Ovary (tissue), 9 donors: ENCODE data around the gene NMT2. TPM values are rescaled to one million over a fixed set of nuclear protein-coding genes. Genes with fewer than 3 reads are reported as not detected.
"Not testable (repeated sequence)": the region's sequence is repeated elsewhere in the genome, so short reads cannot be mapped to it uniquely, and the experiment has no call there.

Experiments used
- DNase-seq, 5 donors: peaks; one replicate each; pipeline ENCODE4 v3.0.0-alpha.2; 2019 to 2020
- H3K27ac ChIP-seq, 2 donors: fragments of 200-600 bp; one replicate each; pipeline versions ENCODE4 v1.5.1 to v1.8.0; 2019 to 2022
- H3K27me3 ChIP-seq: fragments of 200-600 bp; one replicate; pipeline ENCODE4 v1.8.0; 2022
- H3K36me3 ChIP-seq: fragments of 200-600 bp; sonication (generic); one replicate; pipeline ENCODE4 v1.5.1; 2019
- H3K4me1 ChIP-seq: one replicate; pipeline ENCODE4 v1.8.1; 2013; ENCODE audit warnings: mild to moderate bottlenecking, moderate library complexity; ENCODE audit not compliant: insufficient read depth
- H3K4me3 ChIP-seq: fragments of 200-600 bp; sonication (generic); one replicate; pipeline ENCODE4 v1.5.1; 2017
- H3K9me3 ChIP-seq, 2 donors: fragments of 200-600 bp in 1 of 2; sonication (generic) in 1 of 2; one replicate each; pipeline versions ENCODE4 v1.5.1 to v1.8.1; 2013 to 2019; ENCODE audit warnings: mild to moderate bottlenecking in 1 of 2, moderate library complexity in 1 of 2
- EP300 ChIP-seq: sonication (generic); formaldehyde crosslinking; IDR thresholded peaks from one replicate; pipeline ENCODE4 v1.6.1; 2017; ENCODE audit warnings: antibody characterized with exemption
- POLR2A ChIP-seq: fragments of 450-650 bp; IDR thresholded peaks from one replicate; pipeline ENCODE4 v1.6.1; 2017; ENCODE audit warnings: antibody characterized with exemption, mild to moderate bottlenecking, moderate library complexity
- WGBS, 3 donors: extraction: QIAGEN DNeasy Blood & Tissue Kit in 1 of 3; methylation state at CpG; one replicate each; pipeline versions ENCODE4 v1.1.5 to v1.1.7; 2013 to 2017; 5-methylcytosine and 5-hydroxymethylcytosine counted together
- intact Hi-C, 4 donors: fragments of 100-400 bp; cut with DNase I; formaldehyde crosslinking; loops; one replicate each; pipeline versions ENCODE4 v1.11.0 to v1.15.1; 2022 to 2023
- polyA plus RNA-seq, 2 donors: library from polyadenylated mRNA; stranded (reverse); fragments of 200-250 nt in 1 of 2; fragments of 350-450 nt in 1 of 2; fragmentation: Illumina TruSeq in 1 of 2; extraction: RNeasy Lipid Tissue Mini Kit (QIAGEN cat#74804) in 1 of 2; gene quantifications; one replicate each; pipeline ENCODE4 v1.2.3, GENCODE V29; 2013 to 2014
- total RNA-seq, 7 donors: library from RNA; depleted of rRNA in 2 of 7; stranded (reverse); fragments of >200 nt in 2 of 7; fragmentation: NEBNext Ultra II Directional in 3 of 7; extraction: Animal tissue kit (Norgen Biotek cat#: 25700) in 3 of 7; gene quantifications; one replicate each; pipeline versions ENCODE4 v1.1.0 to v1.2.4, GENCODE V29; 2016 to 2023
- TF ChIP-seq, protein P1 (sequence below), 3 donors: fragments of 450-650 bp in 2 of 3; fragments of 200-600 bp in 1 of 3; IDR thresholded peaks; one replicate each; pipeline versions ENCODE4 v1.5.1 to v1.8.0; 2016 to 2022; ENCODE audit warnings: antibody characterized with exemption in 3 of 3, mild to moderate bottlenecking in 1 of 3
- donor health status: DM: no; HTN: no; CAD: no; lungs with moderate emphysema.
- donor health status: DM: no; HTN: no; CAD: no.
- donor health status: Bipolar disorder and iron deficiency.
- donor health status: DM: yes; HTN: yes; CAD: no.
- donor health status: DM: no; HTN: no; CAD: no.
- donor health status: DM: yes; HTN: yes; CAD: no.

NMT2 gene
- total and polyA plus RNA-seq, 9 donors = 11.5 to 30.3 (median 25.8) TPM

DNA sequence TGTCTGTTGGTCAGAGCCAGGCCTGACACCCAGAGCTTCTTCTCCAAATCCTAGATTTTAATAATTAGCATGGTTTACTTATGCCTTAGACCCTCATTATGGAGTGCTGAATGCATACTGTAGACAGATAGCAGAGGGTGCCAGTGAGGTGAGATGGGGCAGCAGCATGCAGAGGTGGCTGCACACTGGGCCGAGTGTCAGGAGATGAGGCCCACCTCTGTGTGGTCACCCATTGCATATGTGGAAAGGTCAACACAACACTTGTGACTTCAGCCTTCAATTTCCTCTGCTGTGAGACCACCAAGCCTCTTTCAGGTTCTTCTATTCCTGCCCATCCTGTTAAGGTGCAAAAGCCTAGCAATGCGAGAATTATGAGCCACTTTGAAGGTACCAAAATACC is 39.7 kb upstream of the NMT2 start:
- Histone ChIP-seq H3K27me3 (no peaks in the 10 kb centered on the region), H3K36me3 (no peaks in the 10 kb centered on the region), H3K27ac (no peak overlapping the region), H3K4me1 (peaks cover 2% of the 10 kb centered on the region), H3K9me3 (no peaks in the 10 kb centered on the region), H3K4me3 (no peak overlapping the region)
- intact Hi-C loops = no loop called here
- 91 to 94% (median 91%) methylated on average over 2 of the region's 2 CpGs for WGBS, 3 donors
- no peak for DNase-seq
- TF ChIP-seq EP300 = no peak
- TF ChIP-seq POLR2A = no peak
- TF ChIP-seq, protein P1, sequence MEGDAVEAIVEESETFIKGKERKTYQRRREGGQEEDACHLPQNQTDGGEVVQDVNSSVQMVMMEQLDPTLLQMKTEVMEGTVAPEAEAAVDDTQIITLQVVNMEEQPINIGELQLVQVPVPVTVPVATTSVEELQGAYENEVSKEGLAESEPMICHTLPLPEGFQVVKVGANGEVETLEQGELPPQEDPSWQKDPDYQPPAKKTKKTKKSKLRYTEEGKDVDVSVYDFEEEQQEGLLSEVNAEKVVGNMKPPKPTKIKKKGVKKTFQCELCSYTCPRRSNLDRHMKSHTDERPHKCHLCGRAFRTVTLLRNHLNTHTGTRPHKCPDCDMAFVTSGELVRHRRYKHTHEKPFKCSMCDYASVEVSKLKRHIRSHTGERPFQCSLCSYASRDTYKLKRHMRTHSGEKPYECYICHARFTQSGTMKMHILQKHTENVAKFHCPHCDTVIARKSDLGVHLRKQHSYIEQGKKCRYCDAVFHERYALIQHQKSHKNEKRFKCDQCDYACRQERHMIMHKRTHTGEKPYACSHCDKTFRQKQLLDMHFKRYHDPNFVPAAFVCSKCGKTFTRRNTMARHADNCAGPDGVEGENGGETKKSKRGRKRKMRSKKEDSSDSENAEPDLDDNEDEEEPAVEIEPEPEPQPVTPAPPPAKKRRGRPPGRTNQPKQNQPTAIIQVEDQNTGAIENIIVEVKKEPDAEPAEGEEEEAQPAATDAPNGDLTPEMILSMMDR (IDR thresholded peaks at IDR 0.05) = no peak

DNA sequence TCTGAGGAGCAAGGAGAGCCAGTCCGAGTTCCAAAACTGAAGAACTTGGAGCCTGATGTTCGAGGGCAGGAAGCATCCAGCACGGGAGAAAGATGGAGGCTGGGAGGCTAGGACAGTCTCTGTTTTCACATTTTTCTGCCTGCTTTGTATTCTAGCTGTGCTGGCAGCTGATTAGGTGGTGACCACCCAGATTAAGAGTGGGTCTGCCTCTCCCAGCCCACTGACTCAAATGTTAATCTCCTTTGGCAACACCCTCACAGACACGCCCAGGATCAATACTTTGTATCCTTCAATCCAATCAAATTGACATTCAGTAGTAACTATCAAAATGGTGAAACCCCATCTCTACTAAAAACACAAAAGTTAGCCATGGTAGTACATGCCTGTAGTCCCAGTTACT is 38.9 kb upstream of the NMT2 start:
- WGBS, 3 donors = 97% methylated on average over 4 of the region's 4 CpGs
- H3K27me3 ChIP-seq, H3K27ac ChIP-seq, intact Hi-C loops, H3K4me1 ChIP-seq, H3K9me3 ChIP-seq, DNase-seq, H3K36me3 ChIP-seq, H3K4me3 ChIP-seq: not testable (repeated sequence)

DNA sequence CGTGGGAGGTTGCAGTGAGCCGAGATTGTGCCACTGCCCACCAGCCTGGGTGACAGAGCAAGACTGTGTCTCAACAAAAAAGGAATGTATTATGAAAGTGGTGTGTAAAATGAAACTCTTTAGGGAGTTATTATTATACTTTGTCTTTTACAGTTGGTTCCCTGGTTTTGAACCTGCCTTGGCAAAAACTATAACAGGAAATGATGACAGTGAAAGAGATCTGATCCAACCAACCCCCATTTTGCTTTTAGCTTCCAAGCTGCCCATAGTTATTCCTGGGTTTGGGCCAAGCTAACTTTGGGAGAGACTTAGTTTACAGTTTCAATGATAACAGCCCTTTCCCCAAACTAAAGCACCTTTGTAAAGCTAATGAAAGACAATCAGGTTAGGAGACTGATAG is 34.1 kb upstream of the NMT2 start:
- Histone ChIP-seq H3K27me3 (no peaks in the 10 kb centered on the region), H3K9me3 (no peaks in the 10 kb centered on the region), H3K27ac (no peak overlapping the region), H3K36me3 (no peaks in the 10 kb centered on the region), H3K4me3 (no peak overlapping the region), H3K4me1 (no peaks in the 10 kb centered on the region)
- DNase-seq = no peak
- intact Hi-C loops = no loop called here
- WGBS, 3 donors = 81 to 93% (median 88%) methylated on average over 2 of the region's 2 CpGs
- TF ChIP-seq POLR2A = no peak
- TF ChIP-seq EP300 = no peak
- TF ChIP-seq, protein P1 (IDR thresholded peaks at IDR 0.05) = no peak

DNA sequence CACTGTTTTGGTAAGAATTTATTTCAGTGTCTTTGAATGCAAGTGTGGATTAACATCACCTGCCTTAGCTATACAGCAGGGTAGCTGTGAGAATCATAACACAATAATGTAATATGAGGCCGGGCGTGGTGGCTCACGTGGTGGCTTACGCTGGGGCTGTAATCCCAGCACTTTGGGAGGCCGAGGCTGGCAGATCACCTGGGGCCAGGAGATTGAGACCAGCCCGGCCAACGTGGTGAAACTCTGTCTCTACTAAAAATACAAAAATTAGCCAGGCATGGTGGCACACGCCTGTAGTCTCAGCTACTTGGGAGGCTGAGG is 33.8 kb upstream of the NMT2 start:
- H3K27ac ChIP-seq, H3K4me1 ChIP-seq, H3K36me3 ChIP-seq, intact Hi-C loops, H3K9me3 ChIP-seq, H3K4me3 ChIP-seq, H3K27me3 ChIP-seq, DNase-seq: not testable (repeated sequence)
- WGBS, 3 donors = 91 to 95% (median 92%) methylated on average over 8 of the region's 8 CpGs

DNA sequence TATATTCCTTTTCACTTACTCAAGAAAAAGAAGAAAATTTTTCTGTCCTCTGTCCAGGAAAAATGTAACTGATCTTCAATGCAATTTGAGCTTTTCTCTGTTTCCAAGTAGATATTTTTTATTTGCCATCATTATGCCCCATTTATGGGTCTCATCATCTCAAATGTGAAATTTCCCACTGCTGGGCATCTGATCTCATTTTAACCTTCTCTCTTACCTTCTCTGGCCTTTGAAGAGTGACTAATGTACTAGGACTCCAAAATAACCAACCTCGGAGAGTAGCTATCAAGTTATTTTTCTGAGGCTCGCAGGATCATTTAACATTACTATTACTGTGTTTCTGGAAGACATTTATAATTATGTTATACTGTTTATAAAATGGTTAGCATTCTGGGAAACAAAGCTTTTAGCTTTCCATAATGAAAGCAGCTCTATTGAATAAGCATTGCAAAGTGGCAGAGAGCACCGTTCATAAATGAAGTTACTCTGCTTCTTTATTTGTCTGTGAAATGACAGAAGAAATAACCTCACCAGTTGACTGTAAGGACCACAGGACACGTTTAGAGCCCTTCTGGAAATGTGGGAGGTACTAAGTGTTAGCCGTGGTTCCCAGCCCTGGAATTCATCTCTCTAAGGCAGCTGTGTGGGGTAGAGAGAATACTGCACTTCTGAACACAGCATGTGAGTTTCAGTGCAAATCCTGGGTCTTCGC is 33.3 kb upstream of the NMT2 start:
- intact Hi-C loops = no loop called here
- TF ChIP-seq, protein P1 (IDR thresholded peaks at IDR 0.05) = no peak
- TF ChIP-seq EP300 (no peak), POLR2A (no peak)
- no peak for DNase-seq
- H3K27me3 ChIP-seq = no peaks in the 10 kb centered on the region
- WGBS, 3 donors = 38 to 43% (median 41%) methylated on average over 6 of the region's 6 CpGs
- no peak overlapping the region for H3K4me3 ChIP-seq
- H3K4me1 ChIP-seq = no peaks in the 10 kb centered on the region
- H3K36me3 ChIP-seq = no peaks in the 10 kb centered on the region
- no peaks in the 10 kb centered on the region for H3K9me3 ChIP-seq
- no peak overlapping the region for H3K27ac ChIP-seq
